ENCODE measurements around the gene IQCB1. TPM values are rescaled to one million over a fixed set of nuclear protein-coding genes. Genes with fewer than 3 reads are reported as not detected.

The IQCB1 gene
- 1 to 10 TPM; 6.5 to 6.7 TPM for total RNA-seq

DNA sequence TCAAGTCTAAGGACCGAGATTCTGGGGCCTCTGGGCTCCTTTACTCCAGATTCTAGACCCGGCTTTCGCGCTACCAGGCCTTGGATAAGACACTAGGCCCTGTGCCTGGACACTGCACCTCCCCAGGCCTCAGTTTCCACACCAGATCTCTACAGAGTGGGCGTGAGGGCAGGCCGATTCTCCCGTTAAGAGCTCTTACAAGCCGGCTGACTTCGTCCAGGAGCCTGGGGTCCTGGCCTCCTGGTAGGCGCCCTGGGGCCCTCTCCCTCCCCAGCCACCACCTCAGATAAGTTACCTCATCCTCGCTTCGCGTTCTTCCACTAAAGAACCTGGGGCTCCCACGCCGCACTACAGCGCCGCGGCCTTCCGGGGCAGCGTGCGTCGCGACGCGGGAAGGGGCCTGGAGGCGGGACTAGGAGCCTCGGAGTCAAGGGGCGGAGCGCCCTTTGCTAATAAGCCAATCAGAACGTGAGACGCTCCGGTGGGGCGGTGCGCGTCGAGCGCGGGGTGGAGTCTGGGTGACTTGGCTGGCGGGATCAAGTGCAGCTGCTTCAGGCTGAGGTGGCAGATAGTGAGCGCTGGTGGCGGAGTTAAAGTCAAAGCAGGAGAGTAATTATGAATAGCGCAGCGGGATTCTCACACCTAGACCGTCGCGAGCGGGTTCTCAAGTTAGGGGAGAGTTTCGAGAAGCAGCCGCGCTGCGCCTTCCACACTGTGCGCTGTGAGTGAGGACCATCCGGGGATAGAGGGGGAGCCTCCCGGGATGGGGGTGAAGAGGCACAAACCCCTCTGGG is at the start of gene IQCB1, which contains the start of gene EAF2:
TSS of gene IQCB1 (minus strand) at position 390 of the 794 bp plus-strand sequence. CDS start 6,100 bp downstream, outside the sequence.
TSS of gene EAF2 (plus strand) at position 539 of the 794 bp plus-strand sequence. CDS start at position 616, 77 bp downstream.
- peaks cover 0 to 14% of the 10 kb centered on the region in 2 donors for H3K4me1 ChIP-seq
- TF ChIP-seq, protein P1, sequence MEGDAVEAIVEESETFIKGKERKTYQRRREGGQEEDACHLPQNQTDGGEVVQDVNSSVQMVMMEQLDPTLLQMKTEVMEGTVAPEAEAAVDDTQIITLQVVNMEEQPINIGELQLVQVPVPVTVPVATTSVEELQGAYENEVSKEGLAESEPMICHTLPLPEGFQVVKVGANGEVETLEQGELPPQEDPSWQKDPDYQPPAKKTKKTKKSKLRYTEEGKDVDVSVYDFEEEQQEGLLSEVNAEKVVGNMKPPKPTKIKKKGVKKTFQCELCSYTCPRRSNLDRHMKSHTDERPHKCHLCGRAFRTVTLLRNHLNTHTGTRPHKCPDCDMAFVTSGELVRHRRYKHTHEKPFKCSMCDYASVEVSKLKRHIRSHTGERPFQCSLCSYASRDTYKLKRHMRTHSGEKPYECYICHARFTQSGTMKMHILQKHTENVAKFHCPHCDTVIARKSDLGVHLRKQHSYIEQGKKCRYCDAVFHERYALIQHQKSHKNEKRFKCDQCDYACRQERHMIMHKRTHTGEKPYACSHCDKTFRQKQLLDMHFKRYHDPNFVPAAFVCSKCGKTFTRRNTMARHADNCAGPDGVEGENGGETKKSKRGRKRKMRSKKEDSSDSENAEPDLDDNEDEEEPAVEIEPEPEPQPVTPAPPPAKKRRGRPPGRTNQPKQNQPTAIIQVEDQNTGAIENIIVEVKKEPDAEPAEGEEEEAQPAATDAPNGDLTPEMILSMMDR (IDR thresholded peaks at IDR 0.05), result peak in 1 of 2 donors; percentile 21

GRCh38 chr3:121883507-121883906 is 48.6 kb upstream of the IQCB1 start:
- Histone ChIP-seq H3K36me3 (no peaks in the 10 kb centered on the region), H3K4me3 (no peak overlapping the region), H3K9me3 (no peaks in the 10 kb centered on the region), H3K27ac (no peak overlapping the region), H3K27me3 (no peaks in the 10 kb centered on the region), H3K4me1 (no peaks in the 10 kb centered on the region)
- TF ChIP-seq, protein P1 (IDR thresholded peaks at IDR 0.05), result peak in 1 of 2 donors; percentile 26
- no peak for DNase-seq (ENCODE audit: low spot score)

More for the DNA sequence above, at the start of gene IQCB1, which contains the start of gene EAF2:
- peak within 1 kb of the TSS; percentile 70 to 86 for H3K4me3 ChIP-seq
- no peaks in the 10 kb centered on the region for H3K36me3 ChIP-seq
- H3K27me3 ChIP-seq, result no peaks in the 10 kb centered on the region
- no peaks in the 10 kb centered on the region for H3K9me3 ChIP-seq
- DNase-seq (ENCODE audit: low spot score), result peak; percentile 98
- H3K27ac ChIP-seq, result peak within 1 kb of the TSS; percentile 63 to 76

DNA sequence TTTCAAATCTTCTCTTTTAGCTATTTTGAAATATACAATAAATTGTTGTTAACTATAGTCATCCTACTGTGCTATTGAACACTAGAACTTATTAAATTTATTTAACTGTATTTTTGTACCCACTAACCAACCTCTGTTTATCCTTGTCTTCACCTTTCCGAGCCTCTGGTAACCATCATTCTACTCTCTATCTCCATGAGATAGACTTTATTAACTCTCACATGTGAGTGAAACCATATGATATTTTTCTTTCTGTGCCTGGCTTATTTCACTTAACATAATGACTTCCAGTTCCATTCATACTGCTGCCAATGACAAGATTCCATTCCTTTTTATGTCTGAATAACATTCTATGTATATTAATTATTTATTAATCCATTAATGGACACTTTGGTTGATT is 43.6 kb upstream of the IQCB1 start:
- Histone ChIP-seq H3K27me3 (no peaks in the 10 kb centered on the region), H3K9me3 (no peaks in the 10 kb centered on the region), H3K27ac (no peak overlapping the region), H3K4me1 (no peaks in the 10 kb centered on the region), H3K4me3 (no peak overlapping the region), H3K36me3 (no peaks in the 10 kb centered on the region)
- no peak for DNase-seq (ENCODE audit: low spot score)
- TF ChIP-seq, protein P1 (IDR thresholded peaks at IDR 0.05), result no peak

- TF ChIP-seq, protein P1 (IDR thresholded peaks at IDR 0.05), result no peak
- Histone ChIP-seq H3K4me1 (no peaks in the 10 kb centered on the region), H3K4me3 (no peak overlapping the region), H3K27ac (no peak overlapping the region), H3K36me3 (no peaks in the 10 kb centered on the region), H3K27me3 (no peaks in the 10 kb centered on the region), H3K9me3 (no peaks in the 10 kb centered on the region)
- no peak for DNase-seq (ENCODE audit: low spot score)
Observed at GRCh38 chr3:121871430-121871829, 36.6 kb upstream of the IQCB1 start.

DNA sequence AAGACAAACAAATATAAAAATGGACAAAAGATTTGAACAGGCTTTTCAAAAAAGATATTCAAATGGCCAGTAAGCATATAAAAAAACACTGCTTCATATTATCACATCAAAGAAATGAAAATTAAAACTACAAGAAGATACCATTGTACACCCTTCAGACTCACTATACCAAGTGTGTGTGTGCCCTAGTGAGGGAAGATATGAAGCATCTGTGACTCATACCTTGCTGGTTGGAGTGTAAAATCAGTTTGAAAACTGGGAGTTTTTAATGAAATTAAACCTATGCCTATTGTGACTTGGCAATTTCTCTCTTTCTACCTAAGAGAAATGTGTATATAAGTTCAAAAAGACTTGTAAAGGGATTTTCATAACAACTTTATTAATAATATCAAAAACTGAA is 35.9 kb upstream of the IQCB1 start:
- no peaks in the 10 kb centered on the region for H3K27me3 ChIP-seq
- TF ChIP-seq, protein P1 (IDR thresholded peaks at IDR 0.05), result no peak

More for the DNA sequence above, 35.9 kb upstream of the IQCB1 start:
- no peaks in the 10 kb centered on the region for H3K9me3 ChIP-seq
- H3K4me3 ChIP-seq, result no peak overlapping the region
- no peak overlapping the region for H3K27ac ChIP-seq
- no peak for DNase-seq (ENCODE audit: low spot score)
- no peaks in the 10 kb centered on the region for H3K36me3 ChIP-seq
- no peaks in the 10 kb centered on the region for H3K4me1 ChIP-seq
